ENCODE measurements around the gene UBXN11.

The UBXN11 gene

GRCh38 chr1:26234644-26235370 is 71.6 kb downstream of the UBXN11 start:
- H3K4me2 ChIP-seq (ENCODE audit: low read depth, low read length, poor library complexity, severe bottlenecking): peak overlapping the region; percentile 87

GRCh38 chr1:26233903-26234643 is 72.4 kb downstream of the UBXN11 start, which contains the start of gene CEP85:
TSS of gene CEP85 (plus strand) at chr1:26234200. CDS start at chr1:26239784, 5,584 bp downstream.
- H3K4me2 ChIP-seq (ENCODE audit: low read depth, low read length, poor library complexity, severe bottlenecking): peak within 1 kb of the TSS; percentile 87

More at GRCh38 chr1:26234644-26235370, 71.6 kb downstream of the UBXN11 start:
- Histone ChIP-seq H3K79me2 (ENCODE audit: insufficient read depth, low read length) (peaks cover 58% of the 10 kb centered on the region), H3K9me3 (ENCODE audit: insufficient read depth, low read depth, low read length) (no peaks in the 10 kb centered on the region), H4K20me1 (ENCODE audit: insufficient read depth, low read length, poor library complexity, severe bottlenecking) (peaks cover 51% of the 10 kb centered on the region), H3K4me3 (ENCODE audit: low read length, poor library complexity, severe bottlenecking) (peak overlapping the region; percentile 96), H2AFZ (ENCODE audit: low read length) (peak overlapping the region; percentile 81), H3K9me2 (replicated peaks; ENCODE audit: low read depth, low read length) (no peaks in the 10 kb centered on the region), H3K9ac (ENCODE audit: low read depth, low read length, poor library complexity, severe bottlenecking) (peak overlapping the region; percentile 90), H3K36me3 (ENCODE audit: insufficient read depth, low read length) (peaks cover 2% of the 10 kb centered on the region; the same call in 1 of the 2 replicates), H3K27me3 (ENCODE audit: insufficient read depth, low read length, poor library complexity, severe bottlenecking) (no peaks in the 10 kb centered on the region), H3K4me1 (ENCODE audit: insufficient read depth, low read length, poor library complexity, severe bottlenecking) (peaks cover 36% of the 10 kb centered on the region), H3F3A (ENCODE audit: low read depth) (no peaks in the 10 kb centered on the region)
- TF ChIP-seq CTCF (conservative IDR thresholded peaks at IDR 0.05; ENCODE audit: low read length) (peak; percentile 41), EZH2phosphoT487 (IDR thresholded peaks at IDR 0.05; ENCODE audit: borderline replicate concordance) (no peak)

More at GRCh38 chr1:26233903-26234643, 72.4 kb downstream of the UBXN11 start, which contains the start of gene CEP85:
- Histone ChIP-seq H3K9ac (ENCODE audit: low read depth, low read length, poor library complexity, severe bottlenecking) (peak within 1 kb of the TSS; percentile 90), H3K4me1 (ENCODE audit: insufficient read depth, low read length, poor library complexity, severe bottlenecking) (peaks cover 33% of the 10 kb centered on the region), H3K79me2 (ENCODE audit: insufficient read depth, low read length) (peaks cover 50% of the 10 kb centered on the region), H4K20me1 (ENCODE audit: insufficient read depth, low read length, poor library complexity, severe bottlenecking) (peaks cover 44% of the 10 kb centered on the region), H3K9me2 (replicated peaks; ENCODE audit: low read depth, low read length) (no peaks in the 10 kb centered on the region), H3K36me3 (ENCODE audit: insufficient read depth, low read length) (no peaks in the 10 kb centered on the region), H3K27me3 (ENCODE audit: insufficient read depth, low read length, poor library complexity, severe bottlenecking) (no peaks in the 10 kb centered on the region), H3F3A (ENCODE audit: low read depth) (no peaks in the 10 kb centered on the region), H2AFZ (ENCODE audit: low read length) (peak within 1 kb of the TSS; percentile 93), H3K4me3 (ENCODE audit: low read length, poor library complexity, severe bottlenecking) (peak within 1 kb of the TSS; percentile 96), H3K9me3 (ENCODE audit: insufficient read depth, low read depth, low read length) (no peaks in the 10 kb centered on the region)
- TF ChIP-seq CTCF (conservative IDR thresholded peaks at IDR 0.05; ENCODE audit: low read length) (peak; percentile 81), EZH2phosphoT487 (IDR thresholded peaks at IDR 0.05; ENCODE audit: borderline replicate concordance) (no peak)

All from Loucy (cell line).